Psoas muscle (tissue), 8 donors: ENCODE results near the gene EMCN. TPM values are rescaled to one million over a fixed set of nuclear protein-coding genes. Genes with fewer than 3 reads are reported as not detected.
"Not testable (repeated sequence)": the region's sequence is repeated elsewhere in the genome, so short reads cannot be mapped to it uniquely, and the experiment has no call there.

Experiments
- ATAC-seq, 4 donors: fragments of 200-7000 bp; cut with Tn5 transposase; one replicate each; pipeline ENCODE4 v1.9.1; 2020; ENCODE audit warnings: moderate library complexity in 3 of 4, mild to moderate bottlenecking in 2 of 4
- DNase-seq, 2 donors: peaks; one replicate each; pipeline ENCODE4 v3.0.0-alpha.2; 2020
- H3K27ac ChIP-seq: fragments of 200-600 bp; one replicate; pipeline ENCODE4 v1.8.0; 2022
- H3K27me3 ChIP-seq, 3 donors: fragments of 200-600 bp in 1 of 3; one replicate each; pipeline versions ENCODE4 v1.6.1 to v1.8.0; 2013 to 2022; ENCODE audit warnings: low read length in 2 of 3, mild to moderate bottlenecking in 2 of 3, moderate library complexity in 1 of 3; ENCODE audit not compliant: insufficient read depth in 3 of 3
- H3K36me3 ChIP-seq, 2 donors: fragments of 200-600 bp in 1 of 2; one replicate each; pipeline versions ENCODE4 v1.6.1 to v1.8.0; 2013 to 2022; ENCODE audit warnings: low read depth in 1 of 2, mild to moderate bottlenecking in 1 of 2, moderate library complexity in 1 of 2; ENCODE audit not compliant: insufficient read depth in 1 of 2
- H3K4me1 ChIP-seq: fragments of 200-600 bp; one replicate; pipeline ENCODE4 v1.8.0; 2022
- H3K4me3 ChIP-seq: fragments of 200-600 bp; one replicate; pipeline ENCODE4 v1.8.0; 2022; ENCODE audit warnings: mild to moderate bottlenecking
- H3K9me3 ChIP-seq: fragments of 200-600 bp; one replicate; pipeline ENCODE4 v1.8.0; 2022
- WGBS, 3 donors: extraction: QIAGEN DNeasy Blood & Tissue Kit; methylation state at CpG; one replicate each; pipeline versions ENCODE4 v1.1.6 to v1.1.7; 2013; 5-methylcytosine and 5-hydroxymethylcytosine counted together
- intact Hi-C, 2 donors: fragments of 100-400 bp; cut with DNase I; formaldehyde crosslinking; loops; one replicate each; pipeline versions ENCODE4 v1.11.0 to v1.14.2; 2022
- polyA plus RNA-seq, 3 donors: library from polyadenylated mRNA; stranded (reverse); fragments of 200-250 nt; gene quantifications; one replicate each; pipeline ENCODE4 v1.2.3, GENCODE V29; 2013
- total RNA-seq, 4 donors: library from RNA; stranded (reverse); fragmentation: NEBNext Ultra II Directional in 2 of 4; extraction: Animal tissue kit (Norgen Biotek cat#: 25700) in 2 of 4; gene quantifications; one replicate each; pipeline versions ENCODE4 v1.2.1 to v1.2.4, GENCODE V29; 2021 to 2023
- TF ChIP-seq, protein P1 (sequence below): fragments of 200-600 bp; IDR thresholded peaks from one replicate; pipeline ENCODE4 v1.8.0; 2022; ENCODE audit warnings: antibody characterized with exemption
- donor health status: healthy with polysubstance abuse.
- donor health status: DM: no; HTN: no; CAD: no; lungs with moderate emphysema.
- donor health status: Bipolar disorder and iron deficiency.
- donor health status: healthy.
- donor health status: DM: yes; HTN: yes; CAD: no.
- donor health status: DM: no; HTN: no; CAD: no.
- donor health status: DM: no; HTN: no; CAD: no.
- donor health status: DM: yes; HTN: yes; CAD: no.

Gene EMCN
- total and polyA plus RNA-seq, 7 donors = 7.8 to 25.0 (median 10.8) TPM

DNA sequence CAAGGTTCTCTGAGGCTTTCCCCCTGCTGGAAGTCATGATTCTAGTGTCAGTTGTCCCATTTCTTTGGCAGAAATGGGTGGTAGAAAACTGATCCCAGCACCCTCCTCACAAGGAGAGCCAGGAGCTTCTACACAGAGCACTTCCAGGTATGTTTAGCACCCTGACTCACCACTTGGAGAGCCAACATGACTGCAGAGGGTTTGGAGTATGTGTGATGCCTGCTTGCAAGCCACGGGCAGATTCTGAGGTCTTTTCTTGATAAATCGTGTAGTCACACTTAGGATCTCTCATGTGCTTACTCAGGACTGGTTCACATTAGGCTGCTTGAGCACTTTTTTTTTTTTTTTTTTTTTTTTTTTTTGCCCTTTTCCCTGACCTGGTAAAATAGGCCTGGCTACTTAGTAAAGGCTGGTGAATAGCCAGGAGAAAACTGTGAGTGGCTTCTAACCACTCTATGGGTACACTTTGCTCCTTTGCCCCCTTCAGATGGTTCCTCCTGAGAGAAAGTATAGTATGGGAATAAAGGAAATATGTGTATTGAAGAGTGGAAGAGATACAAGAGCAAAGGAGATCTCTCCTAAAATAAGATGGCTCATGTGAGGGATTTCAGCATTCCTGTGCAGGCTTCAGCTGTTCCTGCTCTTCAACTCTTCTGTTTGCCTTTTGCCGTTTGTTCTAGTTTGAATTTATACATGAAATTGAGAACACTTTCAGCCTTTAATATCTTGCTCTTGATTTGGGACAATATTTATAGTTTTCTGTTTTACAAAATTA, 103.6 kb downstream of the EMCN start:
- ATAC-seq (peak; percentile 98 to 99 (median 98)), DNase-seq (peak; percentile 14 to 56)
- Histone ChIP-seq H3K4me3 (no peak overlapping the region), H3K9me3 (no peaks in the 10 kb centered on the region), H3K36me3 (no peaks in the 10 kb centered on the region), H3K27ac (peak overlapping the region; percentile 77), H3K27me3 (no peaks in the 10 kb centered on the region), H3K4me1 (peaks cover 26% of the 10 kb centered on the region)
- TF ChIP-seq, protein P1, sequence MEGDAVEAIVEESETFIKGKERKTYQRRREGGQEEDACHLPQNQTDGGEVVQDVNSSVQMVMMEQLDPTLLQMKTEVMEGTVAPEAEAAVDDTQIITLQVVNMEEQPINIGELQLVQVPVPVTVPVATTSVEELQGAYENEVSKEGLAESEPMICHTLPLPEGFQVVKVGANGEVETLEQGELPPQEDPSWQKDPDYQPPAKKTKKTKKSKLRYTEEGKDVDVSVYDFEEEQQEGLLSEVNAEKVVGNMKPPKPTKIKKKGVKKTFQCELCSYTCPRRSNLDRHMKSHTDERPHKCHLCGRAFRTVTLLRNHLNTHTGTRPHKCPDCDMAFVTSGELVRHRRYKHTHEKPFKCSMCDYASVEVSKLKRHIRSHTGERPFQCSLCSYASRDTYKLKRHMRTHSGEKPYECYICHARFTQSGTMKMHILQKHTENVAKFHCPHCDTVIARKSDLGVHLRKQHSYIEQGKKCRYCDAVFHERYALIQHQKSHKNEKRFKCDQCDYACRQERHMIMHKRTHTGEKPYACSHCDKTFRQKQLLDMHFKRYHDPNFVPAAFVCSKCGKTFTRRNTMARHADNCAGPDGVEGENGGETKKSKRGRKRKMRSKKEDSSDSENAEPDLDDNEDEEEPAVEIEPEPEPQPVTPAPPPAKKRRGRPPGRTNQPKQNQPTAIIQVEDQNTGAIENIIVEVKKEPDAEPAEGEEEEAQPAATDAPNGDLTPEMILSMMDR = no peak
- WGBS, 3 donors = 24 to 52% (median 31%) methylated on average over 3 of the region's 3 CpGs
- intact Hi-C loops = loop anchor here (5.0 to 10.0 kb wide), 4 partner anchors 107 to 319 kb away; no protein-coding TSS in a partner anchor

DNA sequence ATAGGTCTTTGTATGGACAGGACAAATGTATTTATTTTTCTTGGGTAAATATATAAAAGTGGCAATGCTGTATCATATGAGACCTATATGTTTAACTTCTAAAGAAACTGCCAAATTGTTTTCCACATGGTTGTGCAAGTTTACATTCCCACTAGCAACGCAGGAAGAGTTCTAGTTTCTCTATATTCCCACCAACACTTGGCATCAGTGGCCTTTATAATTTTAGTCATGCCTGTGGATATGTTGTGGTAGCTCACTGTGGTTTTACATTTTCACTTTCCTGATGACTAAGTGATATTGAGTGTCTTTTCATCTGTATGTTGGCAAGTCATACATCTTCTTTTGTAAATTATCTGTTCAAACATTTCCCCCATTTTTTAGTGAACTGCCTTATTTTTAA, 126.0 kb downstream of the EMCN start:
- TF ChIP-seq, protein P1 = no peak
- H3K4me1 ChIP-seq = no peaks in the 10 kb centered on the region
- no peaks in the 10 kb centered on the region for H3K36me3 ChIP-seq
- DNase-seq (no peak), ATAC-seq (no peak)
- no peaks in the 10 kb centered on the region for H3K27me3 ChIP-seq
- WGBS, 3 donors = 77 to 85% (median 83%) methylated on average over 1 of the region's 1 CpG
- H3K9me3 ChIP-seq = no peaks in the 10 kb centered on the region
- intact Hi-C loops = no loop called here
- H3K27ac ChIP-seq = no peak overlapping the region
- no peak overlapping the region for H3K4me3 ChIP-seq

DNA sequence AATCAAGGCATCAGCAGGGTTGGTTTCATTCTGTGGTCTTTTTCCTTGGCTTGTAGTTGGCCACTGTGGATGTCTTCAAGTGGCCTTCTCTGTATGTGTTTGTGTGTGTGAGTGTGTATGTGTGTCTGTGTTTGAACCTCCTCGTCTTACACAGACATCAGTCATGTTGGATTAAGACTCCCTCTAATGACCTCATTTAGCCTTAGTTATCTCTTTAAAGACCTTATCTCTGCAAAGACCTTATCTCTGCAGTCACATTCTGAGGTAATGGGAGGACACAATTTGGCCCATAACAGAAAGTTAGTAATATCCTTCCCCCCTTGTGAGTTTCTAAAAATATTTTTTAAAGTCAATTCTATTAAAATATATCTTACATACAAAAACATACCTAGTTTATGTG, 126.7 kb downstream of the EMCN start:
- DNase-seq (no peak), ATAC-seq (no peak)
- Histone ChIP-seq H3K27me3 (no peaks in the 10 kb centered on the region), H3K4me3 (no peak overlapping the region), H3K4me1 (no peaks in the 10 kb centered on the region), H3K27ac (no peak overlapping the region), H3K9me3 (no peaks in the 10 kb centered on the region), H3K36me3 (no peaks in the 10 kb centered on the region)
- WGBS, 3 donors = 41 to 74% (median 58%) methylated on average over 1 of the region's 1 CpG
- TF ChIP-seq, protein P1 = no peak
- intact Hi-C loops = no loop called here

DNA sequence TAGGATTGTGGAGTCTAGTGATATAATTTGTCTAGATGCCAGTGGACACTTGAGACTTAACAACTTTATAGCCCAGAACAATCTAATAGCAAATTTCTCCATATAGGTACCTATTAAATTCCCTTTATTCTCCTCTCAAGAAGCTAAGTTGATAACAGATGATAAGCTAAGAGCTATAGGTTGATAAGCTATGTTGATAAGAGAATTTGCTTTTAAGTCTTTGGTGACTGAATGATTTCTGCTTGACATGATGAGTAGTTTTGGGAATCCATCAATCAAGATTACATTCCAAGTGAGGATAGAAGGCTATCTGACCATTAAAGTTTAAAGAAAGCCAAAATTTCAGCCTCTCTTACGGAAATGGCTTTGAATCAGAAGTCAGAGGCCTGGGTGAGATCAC, 131.6 kb downstream of the EMCN start:
- TF ChIP-seq, protein P1 = no peak
- intact Hi-C loops = no loop called here
- 64 to 72% (median 70%) methylated on average over 1 of the region's 1 CpG for WGBS, 3 donors
- ATAC-seq (no peak), DNase-seq (no peak)
- no peaks in the 10 kb centered on the region for H3K4me1 ChIP-seq
- H3K27me3 ChIP-seq = no peaks in the 10 kb centered on the region
- H3K27ac ChIP-seq = no peak overlapping the region
- no peak overlapping the region for H3K4me3 ChIP-seq
- H3K9me3 ChIP-seq = no peaks in the 10 kb centered on the region
- no peaks in the 10 kb centered on the region for H3K36me3 ChIP-seq

DNA sequence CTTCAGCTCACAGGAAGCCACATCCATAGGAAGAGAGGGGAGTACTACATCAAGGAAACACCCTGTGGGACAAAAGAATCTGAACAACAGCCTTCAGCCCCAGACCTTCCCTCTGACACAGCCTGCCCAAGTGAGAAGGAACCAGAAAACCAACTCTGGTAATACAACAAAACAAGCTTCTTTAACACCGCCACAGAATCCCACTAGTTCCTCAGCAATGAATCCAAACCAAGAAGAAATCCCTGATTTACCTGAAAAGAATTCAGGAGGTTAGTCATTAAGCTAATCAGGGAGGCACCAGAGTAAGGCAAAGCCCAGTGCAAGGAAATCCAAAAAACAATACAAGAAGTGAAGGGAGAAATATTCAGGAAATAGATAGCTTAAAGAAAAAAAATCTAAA, 137.4 kb downstream of the EMCN start:
- H3K9me3 ChIP-seq, H3K4me1 ChIP-seq, H3K27me3 ChIP-seq, H3K27ac ChIP-seq, intact Hi-C loops, DNase-seq, H3K36me3 ChIP-seq, H3K4me3 ChIP-seq, ATAC-seq: not testable (repeated sequence)
- 97 to 100% (median 97%) methylated on average over 1 of the region's 1 CpG for WGBS, 3 donors
